Stimulated activated CD8-positive, alpha-beta memory T cell treated with anti-CD3 and anti-CD28 coated beads, Interleukin-4, amount 100 ng/mL, for 4 hours (primary cell): ENCODE results near the gene BTRC.

ENCODE experiments used
- DNase-seq, 2 donors: peaks; one replicate each; pipeline ENCODE4 v3.0.0-alpha.2; 2020; ENCODE audit warnings: low read depth in 2 of 2, low spot score in 1 of 2

The BTRC gene

DNA sequence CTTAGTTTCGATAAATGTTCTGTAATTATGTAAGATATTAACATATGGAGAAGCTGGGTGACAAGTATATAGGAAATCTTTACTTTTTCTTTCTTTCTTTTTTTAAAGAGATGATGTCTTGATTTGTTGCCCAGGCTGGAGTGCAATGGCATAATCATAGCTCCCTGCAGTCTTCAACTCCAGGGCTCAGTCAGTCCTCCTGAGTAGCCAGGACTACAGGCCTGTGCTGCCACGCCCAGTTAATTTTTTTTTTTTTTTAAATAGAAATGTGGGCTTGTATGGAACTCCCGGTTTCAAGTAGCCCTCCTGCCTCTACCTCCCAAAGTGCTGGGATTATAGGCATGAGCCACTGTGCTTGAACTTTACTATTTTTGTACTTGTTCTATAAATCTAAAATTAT lies 122.4 kb downstream of the BTRC start:
- no peak for DNase-seq

DNA sequence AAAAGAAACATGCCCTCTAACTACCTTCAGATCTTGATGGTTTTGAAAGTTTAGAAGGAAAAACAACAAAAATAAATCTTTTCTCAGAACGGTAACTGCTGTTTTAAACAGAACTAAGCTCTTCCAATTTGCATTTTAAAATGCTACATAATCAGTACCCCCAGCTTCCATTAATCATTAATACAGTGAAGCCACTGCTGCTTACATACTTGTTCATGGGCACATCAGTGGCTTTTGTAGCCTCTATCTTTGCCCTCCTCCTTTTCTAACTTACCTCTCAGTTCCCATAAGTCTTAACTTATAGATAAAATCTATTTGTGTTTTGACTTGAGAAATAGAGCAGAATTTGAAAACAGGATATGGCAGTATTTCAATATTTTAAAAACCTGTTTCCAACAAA lies 125.0 kb downstream of the BTRC start:
- no peak for DNase-seq

DNA sequence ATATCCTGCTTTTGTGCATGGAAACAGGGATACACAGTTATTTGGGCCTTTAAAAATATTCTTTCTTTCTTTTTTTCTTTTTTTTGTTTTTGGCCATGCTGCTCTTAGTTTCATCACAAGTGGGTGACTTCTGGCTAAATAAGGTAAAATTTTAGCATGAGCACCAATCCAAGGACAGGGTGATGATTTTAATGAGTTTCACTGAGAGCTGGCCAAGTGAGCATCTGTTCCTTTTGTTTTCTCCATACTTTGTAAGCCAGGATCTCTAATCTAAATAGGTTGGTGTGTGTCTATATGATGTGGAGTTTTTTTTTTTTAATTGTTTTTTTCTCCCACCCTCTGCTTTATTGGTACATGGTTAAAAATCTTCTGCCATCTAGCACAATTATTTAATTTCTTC lies 127.3 kb downstream of the BTRC start:
- no peak for DNase-seq

DNA sequence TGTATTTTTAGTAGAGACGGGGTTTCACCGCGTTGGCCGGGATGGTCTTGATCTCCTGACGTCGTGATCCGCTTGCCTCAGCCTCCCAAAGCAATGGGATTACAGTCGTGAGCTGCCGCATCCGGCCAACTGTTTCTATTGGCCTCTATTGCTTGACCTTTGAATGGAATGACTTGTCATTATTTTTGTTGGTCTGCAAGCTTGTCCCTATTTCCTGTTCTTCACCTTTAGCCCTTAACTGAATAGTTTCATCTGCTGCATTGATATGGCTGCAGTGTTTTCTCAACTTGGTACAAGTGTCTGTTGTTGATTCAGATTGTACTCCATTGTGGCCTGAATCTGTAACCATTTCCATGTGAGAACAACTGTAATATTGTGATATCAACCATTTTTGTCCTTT lies 128.6 kb downstream of the BTRC start:
- no peak for DNase-seq

DNA sequence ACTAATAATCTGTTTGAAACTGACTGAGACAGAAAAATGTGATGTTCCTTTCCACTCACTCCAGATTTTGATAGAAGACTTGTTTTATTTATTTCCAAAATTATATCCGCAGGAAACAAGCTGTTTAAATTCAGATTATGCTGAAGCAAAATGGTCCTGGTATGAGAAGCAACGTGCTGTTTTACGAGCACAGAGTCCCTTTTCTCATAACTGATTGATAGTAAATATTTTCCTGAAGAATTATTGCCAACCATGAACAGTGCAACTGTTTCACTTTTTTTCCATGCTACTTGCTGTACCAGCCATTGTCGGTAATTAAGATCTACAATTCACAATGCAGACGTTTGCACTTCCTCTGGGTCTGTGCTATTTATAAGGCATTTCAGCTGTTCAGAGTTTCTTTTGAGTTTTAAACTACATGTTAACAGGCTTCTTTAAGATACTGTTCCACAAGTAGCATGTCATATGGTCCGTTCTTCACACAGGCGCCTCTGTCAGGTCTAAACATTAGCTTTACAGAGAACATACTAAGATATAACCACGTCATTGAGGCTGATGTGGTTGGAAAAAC lies 130.3 kb downstream of the BTRC start:
- no peak for DNase-seq

DNA sequence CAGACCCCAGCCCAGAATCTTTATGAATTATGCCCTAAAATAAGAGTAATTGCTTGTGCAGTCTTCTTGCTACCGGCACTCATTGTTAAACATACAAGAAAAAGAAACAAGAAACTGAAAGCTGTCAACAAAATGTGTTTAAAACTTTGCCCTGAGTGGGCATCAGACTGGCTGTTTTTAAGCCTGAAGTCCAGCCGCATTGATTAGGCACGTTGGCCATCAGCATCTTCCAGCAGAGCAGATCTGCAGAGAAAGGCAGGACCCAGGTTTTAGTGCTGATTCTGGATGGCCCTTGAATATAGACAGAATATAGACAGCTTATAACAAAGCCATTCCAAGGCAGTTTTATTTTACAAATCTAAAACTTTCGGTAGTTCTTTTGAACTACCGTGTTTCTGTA lies 131.2 kb downstream of the BTRC start:
- DNase-seq, result no peak

DNA sequence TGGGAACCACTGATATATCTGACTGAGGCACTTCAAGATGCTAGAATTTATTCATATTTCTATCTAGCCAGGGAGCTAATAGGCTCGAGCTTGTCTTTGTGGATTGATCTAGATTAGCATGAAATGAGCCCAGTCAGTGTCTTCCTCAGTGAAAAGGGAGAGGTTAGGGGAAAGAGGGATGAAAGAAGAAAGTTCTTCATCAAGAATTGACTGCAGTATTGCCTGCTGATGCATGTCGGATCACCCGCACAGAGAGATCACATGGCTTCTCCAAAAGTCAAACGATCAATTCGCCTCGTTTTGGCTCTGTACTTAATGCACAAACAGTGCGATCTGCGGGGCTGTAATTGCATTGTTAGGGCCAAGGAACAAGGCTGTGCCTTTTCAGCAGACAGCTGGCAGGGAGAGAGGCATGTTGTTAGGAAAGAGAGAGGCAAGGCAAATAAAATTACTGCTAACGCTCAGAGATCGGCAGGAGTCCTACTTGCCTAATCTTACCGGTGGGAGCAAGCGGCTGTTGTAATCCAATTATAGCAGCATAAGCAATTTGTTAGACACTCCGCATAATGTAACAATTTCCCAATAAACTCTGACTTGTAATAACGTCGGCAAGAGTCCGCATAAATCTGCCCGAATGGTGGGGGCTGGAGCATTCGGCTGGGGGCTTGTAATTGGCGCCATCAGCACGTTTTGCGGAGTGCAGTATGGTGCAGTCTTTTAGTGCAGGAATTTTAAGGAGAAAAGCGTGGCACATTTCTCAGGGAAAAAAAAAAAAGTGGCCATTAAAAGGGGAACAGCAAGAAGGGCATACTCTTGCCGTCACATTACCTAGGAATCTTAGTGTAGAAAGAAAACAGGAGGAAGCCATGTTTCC lies 132.0 kb downstream of the BTRC start:
- DNase-seq, result no peak

DNA sequence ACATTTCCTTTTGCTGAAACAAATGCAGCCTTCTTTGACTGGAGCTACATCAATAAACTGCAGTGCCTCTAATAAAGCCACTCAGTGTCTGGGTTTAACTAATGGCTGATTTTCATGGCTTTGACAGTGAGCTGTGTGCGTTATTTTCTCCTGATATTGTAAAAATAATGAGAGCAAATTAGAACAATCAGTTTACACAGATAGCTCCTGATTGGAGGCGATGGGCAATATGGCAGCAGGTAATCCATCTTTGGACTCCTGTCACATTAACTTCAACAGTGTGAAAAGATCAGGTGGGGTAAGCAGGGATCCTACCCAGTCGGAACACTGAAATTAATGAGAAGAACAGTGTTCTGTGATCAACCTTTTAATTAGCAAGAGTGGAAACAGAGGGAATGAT lies 133.4 kb downstream of the BTRC start:
- DNase-seq, result no peak

DNA sequence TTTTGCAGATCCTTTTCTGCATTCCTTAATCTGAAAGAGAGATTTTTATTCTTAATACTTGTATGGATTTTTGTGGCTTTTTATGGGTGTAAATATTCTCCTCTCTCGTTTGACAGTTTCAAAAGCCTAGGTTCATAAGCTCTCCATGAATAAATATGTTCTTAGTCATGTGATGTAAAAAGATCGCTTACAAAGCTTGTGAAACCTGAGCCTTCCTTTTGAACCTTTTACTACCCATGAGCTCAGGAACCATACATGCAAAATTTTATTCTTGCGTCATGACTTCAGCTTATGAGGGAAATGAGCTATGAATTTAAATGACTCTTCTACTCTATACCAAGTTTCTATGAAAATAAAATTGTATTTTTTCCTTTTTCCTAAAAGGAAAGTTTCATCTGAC lies 135.4 kb downstream of the BTRC start:
- DNase-seq, result no peak

DNA sequence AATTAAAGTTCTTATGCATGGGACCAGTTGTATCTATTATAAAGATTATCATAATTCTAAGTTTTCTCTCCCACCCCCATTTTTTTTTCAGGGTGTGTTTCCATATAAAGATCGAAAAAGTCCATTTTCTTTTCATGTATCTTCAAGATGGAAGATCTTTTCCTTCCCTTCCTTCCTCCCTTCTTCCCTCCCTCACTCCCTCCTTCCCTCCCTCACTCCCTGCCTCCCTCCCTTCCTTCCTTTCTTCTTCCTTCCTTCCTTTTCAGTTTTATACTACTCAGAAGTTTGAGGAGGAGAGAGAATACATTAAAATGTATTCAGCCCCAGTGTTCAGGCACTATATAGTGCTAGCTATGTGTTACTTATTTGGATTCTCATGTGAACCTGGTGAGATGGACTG lies 136.1 kb downstream of the BTRC start:
- no peak for DNase-seq

DNA sequence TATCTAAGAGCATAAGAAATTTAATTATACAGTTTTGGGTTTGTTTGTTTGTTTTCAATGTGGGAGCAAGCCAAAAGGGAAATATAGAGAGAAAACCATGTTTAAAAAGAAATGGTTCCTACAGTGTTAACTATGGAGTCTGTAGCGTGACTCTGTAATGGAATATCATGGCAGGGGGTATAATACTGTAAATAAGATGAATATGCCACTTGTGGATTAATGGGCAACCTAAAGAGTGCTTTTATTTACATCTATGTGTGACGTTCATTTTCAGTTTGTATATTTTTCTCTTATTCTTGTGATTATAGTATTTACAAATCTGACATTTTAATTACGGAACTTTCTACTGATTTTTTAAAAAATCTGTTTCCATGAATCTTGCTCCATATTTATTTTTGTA lies 138.2 kb downstream of the BTRC start:
- DNase-seq, result no peak

DNA sequence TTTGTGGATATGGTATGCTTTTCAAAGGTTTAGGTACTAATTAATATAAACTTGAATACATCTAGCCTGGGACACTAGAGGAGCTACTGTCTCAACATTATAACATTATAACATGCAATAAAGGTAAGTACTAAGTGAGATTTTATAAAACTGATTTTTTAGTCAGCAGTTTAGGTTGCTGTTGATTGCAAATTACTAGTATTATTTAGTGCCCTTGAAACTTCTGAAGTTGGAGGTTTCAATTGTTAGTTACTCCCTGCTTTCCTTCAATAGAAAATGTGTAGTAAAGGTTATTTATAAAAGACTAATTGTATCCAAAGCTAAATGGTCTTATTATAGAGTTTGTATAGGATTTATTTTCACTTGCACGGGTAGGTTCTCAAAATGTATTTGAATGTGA lies 138.8 kb downstream of the BTRC start:
- no peak for DNase-seq

DNA sequence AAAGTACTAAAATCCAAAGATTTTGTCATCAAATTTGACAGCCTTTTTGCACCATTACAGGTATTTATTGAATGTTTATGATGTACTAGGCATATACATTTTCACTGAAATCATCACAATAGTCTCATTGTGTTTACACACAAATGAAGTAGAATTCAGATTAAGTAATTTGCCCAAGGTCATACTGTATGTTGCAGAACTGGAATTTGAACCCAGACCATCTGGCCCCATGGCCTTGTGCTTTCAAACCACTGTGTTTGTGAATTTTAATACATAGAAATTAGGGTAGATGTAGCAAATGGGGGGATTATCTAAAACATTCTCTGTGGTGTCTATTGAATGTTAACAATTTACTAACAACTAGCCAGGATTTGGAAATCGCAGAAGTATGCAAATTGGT lies 139.3 kb downstream of the BTRC start:
- DNase-seq, result no peak

DNA sequence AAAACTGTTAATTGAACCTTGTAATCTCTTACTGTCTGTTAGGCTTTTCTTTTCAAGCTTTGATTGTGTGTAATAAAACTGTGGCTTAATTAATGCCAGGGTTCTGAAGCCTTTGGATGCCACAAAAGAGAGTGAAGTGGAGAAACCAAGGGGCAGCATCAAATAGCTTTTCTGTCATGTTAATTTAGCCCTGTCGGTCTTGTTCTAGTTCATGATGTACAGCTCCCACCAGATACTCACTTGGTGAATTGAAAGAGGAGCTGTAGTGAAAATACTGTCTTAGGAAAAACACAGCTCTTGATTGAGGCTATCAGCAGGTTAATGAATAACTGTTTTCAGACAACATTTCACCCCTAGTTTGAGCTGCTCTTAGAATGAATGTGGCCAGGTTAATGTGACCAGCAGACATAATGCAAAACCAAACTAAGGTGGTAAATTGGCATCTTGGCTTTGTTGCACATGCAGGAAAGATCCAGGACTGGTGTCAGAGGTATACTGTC lies 139.9 kb downstream of the BTRC start:
- DNase-seq, result no peak

DNA sequence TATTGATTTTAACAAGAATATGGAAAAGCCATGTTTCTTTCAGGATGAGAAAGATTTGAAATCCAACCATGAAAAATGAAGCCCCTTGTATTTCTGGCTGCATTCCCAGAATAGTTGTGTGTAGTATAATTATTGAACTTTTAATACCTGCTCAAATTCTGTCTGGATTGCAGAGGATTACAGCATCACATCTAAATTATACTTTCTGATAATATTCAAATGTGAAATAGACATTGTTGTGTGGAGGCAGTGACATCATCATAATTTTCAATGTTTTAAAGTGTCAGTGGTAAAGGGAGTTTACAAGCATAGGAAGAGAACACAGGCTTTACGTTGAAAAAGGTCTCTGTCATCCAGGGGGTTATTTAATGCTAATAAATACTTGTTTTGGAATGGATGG lies 140.7 kb downstream of the BTRC start:
- no peak for DNase-seq

DNA sequence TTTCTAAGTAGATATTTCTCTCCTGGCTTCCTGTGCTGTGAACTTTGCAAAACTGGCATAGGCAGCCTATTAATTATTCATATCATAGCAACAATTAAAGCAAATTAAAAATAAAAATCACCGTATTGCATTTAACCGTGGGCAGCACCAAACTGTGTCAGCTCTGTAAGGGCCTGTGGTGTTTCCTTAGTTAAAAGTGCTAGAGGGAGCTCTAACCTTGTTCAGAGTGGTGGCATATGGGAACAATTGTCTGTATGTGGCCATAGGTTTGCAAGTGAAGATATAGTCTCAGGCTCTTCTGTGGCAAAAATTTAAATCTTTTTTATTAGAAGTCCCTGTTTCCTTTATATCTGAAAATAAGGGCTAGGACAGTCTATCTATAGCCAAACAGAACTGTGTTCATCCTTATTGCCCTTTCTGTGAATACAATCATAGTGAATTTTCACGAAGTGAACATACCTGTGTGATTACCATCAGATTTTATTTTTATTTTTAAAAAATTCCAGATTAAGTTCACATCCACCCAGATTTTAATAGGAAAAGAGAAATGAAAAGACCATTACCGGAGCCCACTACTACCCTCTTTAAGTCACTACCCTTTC lies 141.5 kb downstream of the BTRC start:
- DNase-seq, result no peak

DNA sequence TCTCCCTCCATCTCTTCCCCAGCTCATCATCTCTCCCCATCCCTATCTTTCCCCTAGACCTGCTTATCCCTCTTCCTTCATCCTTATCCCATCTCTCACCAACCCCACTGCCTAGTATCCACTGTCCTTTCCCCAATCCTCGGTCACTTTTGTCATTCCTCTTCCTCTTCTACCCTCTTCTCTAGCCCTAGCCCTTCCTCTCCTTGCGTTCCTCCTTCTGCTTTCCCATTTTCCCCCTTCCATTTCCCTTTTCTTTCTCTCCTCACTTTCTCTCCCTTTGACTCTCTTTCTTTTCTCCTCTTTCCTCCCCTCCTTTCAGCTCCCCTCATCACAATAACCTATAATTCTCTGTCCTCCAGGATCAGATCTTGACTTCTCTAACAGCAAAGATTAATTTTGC lies 150.5 kb downstream of the BTRC start:
- no peak for DNase-seq

DNA sequence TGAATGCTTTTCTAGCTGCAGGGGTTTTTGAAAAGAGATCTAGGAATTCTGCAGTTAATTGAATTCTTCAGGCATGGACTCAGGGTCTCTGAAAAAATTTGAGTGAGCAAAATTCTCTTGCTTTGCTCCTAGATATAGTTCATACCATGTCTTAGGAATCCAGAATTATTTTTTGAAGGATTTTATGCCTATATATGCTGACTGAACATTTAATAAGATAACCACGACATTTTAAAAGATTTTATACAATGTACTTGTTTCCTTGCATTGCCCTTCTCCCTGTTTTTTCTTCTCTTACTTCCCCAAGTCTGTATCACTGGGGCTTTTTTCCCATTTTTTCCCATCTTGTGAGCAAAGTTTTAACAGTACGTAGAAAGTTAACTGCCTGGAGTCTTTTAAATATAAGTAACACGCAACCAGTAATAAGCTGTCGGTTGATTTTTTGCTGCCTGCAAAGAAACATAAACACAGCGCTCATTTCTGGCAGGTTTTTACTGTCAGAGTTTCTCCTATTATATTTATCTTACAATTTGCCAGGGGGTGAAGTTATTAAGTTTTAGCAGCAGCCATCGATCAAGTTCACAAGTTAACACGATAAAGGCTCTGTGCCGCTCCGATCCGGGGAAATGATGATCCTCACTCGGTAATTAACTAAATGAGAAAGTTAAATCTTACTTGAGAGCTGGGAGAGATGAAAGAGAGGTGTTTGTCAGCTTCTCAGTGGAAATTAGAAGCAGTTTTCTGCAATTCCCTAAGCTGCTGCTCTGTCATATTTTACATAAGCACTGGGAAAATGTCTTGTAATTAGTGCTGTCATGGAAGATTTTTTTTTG lies 153.1 kb downstream of the BTRC start:
- no peak for DNase-seq

DNA sequence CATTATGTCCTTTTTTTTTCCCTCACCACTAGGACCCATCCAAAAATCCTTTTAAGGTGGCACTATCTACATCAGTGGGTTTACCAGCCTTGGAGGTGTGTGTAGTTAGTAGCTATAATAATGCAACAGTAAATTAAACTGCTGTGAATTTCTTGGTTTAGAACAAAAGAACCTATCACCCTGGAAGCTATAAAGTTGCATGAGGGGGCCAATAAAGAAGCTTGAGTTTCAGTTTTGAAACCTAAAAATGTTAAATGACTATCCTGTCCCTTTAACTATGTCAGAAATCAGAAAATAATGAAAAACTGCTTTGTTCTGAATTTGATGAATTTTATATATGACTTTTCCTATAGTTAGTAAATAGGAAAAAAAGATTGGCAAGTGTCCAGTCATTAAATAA lies 153.9 kb downstream of the BTRC start:
- DNase-seq, result no peak

DNA sequence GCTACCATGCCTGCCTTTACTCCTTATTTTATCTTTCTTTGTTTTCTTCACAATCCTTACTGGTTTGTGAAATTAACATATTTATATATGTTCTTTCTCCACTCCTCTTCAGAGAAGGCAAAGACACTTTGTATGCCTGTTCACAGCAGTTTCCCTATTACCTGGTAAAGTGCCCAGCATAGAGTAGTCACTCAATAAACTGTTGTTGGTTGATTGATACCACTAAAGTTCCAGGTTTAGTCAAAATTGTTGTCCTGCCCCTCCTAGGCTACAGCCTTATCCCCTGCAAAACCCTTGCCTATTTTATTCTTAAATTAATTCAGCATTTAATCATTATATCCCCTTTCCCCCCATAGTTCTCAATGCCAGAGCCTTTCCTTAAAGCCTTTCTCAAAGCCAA lies 158.0 kb downstream of the BTRC start:
- DNase-seq, result no peak

DNA sequence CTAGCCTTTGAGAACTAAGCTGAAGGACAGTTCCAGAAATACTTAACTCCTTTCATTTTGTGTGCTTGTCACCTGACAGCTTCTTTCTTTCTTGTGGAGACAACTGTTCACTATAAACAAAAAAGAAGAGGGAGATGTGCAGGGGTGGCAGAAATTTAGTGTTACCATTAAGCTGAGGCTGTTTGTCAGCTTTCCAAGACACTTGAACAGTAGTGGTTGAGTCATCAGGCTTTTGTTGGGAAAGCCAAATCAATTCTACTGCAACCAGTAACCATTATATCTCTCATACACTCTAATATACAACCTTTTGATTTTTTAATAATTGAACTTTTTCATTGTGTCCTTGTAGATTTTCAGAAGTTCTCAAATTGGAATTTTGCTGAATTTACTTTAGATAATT lies 158.8 kb downstream of the BTRC start:
- no peak for DNase-seq

DNA sequence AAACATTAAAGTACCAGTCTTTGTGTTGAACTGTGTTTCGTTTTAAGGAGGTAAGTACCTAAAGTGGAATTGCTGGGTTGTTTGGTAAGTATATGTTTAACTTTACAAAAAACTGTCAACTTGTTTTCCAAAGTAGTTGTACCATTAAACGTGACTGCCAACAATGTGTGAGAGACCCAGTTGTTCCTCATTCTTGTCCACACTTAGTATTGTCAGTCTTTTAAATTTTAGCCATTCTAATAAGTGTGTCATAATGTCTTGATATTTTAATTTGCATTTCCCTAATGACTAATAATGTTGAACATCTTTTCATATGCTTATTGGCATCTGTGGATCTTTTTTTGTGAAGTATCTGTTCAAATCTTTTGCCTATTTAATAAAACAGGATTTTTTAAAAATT lies 159.8 kb downstream of the BTRC start:
- DNase-seq, result no peak
